T-helper 9 cell (primary cell): ENCODE data around the gene ABHD17A.
A peak's percentile ranks its signal among the peaks of the same experiment; 100 is the strongest.
"Not testable (repeated sequence)": the region's sequence is repeated elsewhere in the genome, so short reads cannot be mapped to it uniquely, and the experiment has no call there.

Source experiments
- DNase-seq: peaks from one replicate; pipeline ENCODE4 v3.0.0-alpha.2; 2020

ABHD17A gene

GRCh38 chr19:1909761-1910080, 24.4 kb upstream of the ABHD17A start:
- DNase-seq, result no peak

- no peak for DNase-seq
These were observed 23.0 kb upstream of the ABHD17A start for GRCh38 chr19:1908364-1908678.

- DNase-seq, result no peak
These were observed 22.5 kb upstream of the ABHD17A start for GRCh38 chr19:1907563-1908363.

GRCh38 chr19:1906985-1907562, 21.8 kb upstream of the ABHD17A start:
- DNase-seq, result no peak

- no peak for DNase-seq
These were observed 20.6 kb upstream of the ABHD17A start for GRCh38 chr19:1905863-1906375.

GRCh38 chr19:1905110-1905862, 20.0 kb upstream of the ABHD17A start, which contains the start of the genes ADAT3 and SCAMP4:
Gene ADAT3, plus strand, starts transcription at chr19:1905399. Its CDS starts 6,649 bp downstream, at chr19:1912048.
Gene SCAMP4, plus strand, starts transcription at chr19:1905399. Its CDS starts 9,621 bp downstream, at chr19:1915020.
- peak; percentile 94 for DNase-seq

GRCh38 chr19:1904860-1905109, 19.5 kb upstream of the ABHD17A start:
- no peak for DNase-seq

- DNase-seq, result no peak
These were observed 17.6 kb upstream of the ABHD17A start for GRCh38 chr19:1902923-1903322.

- no peak for DNase-seq
These were observed 16.7 kb upstream of the ABHD17A start for GRCh38 chr19:1901940-1902404.

GRCh38 chr19:1896508-1896907, 11.2 kb upstream of the ABHD17A start:
- no peak for DNase-seq

- DNase-seq, result no peak
These were observed 8.5 kb upstream of the ABHD17A start for GRCh38 chr19:1893791-1894190.

GRCh38 chr19:1889907-1890306, 4.6 kb upstream of the ABHD17A start:
- DNase-seq, result no peak

GRCh38 chr19:1888385-1888784, 3.1 kb upstream of the ABHD17A start:
- DNase-seq, result no peak

- not testable (repeated sequence) for DNase-seq
These were observed 1.1 kb upstream of the ABHD17A start for GRCh38 chr19:1886360-1886759.

GRCh38 chr19:1884719-1885334, 469 bp downstream of the ABHD17A start:
- no peak for DNase-seq

GRCh38 chr19:1884291-1884718, 991 bp downstream of the ABHD17A start:
- DNase-seq, result no peak

GRCh38 chr19:1883784-1884183, 1.5 kb downstream of the ABHD17A start:
- DNase-seq, result no peak

- DNase-seq, result no peak
These were observed 2.3 kb downstream of the ABHD17A start for GRCh38 chr19:1882786-1883692.

- peak; percentile 62 for DNase-seq
These were observed 3.1 kb downstream of the ABHD17A start for GRCh38 chr19:1882089-1882785.

GRCh38 chr19:1881393-1882088, 3.8 kb downstream of the ABHD17A start:
- not testable (repeated sequence) for DNase-seq
